Measurements from ENCODE around the gene IL22. TPM values are rescaled to one million over a fixed set of nuclear protein-coding genes. Genes with fewer than 3 reads are reported as not detected.

IL22 gene
- total RNA-seq, 1 experiment from 2014 or later: not detected

DNA sequence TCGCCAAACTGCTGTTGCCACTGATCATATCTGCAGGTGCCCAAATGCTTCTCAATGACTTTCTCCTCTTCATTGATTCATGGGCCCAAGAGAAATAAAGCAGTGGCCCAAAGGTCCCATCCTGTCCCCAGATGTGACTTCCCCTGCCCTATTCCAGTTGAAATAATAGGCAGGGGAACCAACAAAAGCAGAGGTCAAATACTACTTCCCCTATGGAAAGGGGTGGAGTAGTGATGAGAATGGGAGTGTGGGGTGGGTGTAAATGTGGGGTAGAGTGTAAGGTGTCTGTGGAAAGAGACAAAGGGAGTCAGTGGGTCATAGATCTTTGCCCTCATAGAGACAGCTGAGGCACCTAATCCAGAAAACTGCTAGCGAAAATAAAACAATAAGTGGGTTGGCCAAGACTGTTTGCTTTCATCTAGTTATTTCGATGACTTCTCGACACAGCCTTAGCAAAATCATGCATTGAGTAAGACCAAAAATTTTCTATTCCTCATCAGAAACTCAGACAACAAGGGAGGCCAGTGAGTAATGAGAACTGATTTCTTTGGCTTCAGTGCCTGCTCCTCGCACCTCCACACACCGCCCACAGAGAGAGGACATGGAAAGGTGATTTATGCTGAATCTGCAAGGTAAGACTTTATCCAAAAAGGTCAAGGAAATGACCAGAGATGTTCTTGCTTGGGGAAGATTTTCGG is 10.9 kb upstream of the IL22 start:
- DNase-seq (ENCODE audit: low read depth): no peak

DNA sequence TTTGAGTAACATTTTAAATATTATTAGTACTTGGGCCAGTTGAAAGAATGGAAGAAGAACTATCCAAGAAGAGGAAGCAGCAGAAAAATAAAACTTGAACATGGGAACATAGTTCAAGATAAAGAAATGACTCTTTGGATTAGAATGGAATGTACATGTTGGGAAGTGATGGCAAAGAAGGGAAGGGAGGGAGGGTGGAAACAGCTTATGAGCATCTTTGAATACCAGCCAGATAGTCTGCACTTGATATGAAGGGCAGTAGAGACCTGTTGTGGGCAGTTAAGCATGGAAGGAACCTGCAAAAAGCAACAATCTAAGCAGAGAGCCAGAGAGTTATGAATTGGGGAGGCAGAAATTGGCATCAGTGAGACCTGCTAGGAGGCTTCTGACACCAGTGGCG is 10.0 kb upstream of the IL22 start:
- no peak for DNase-seq (ENCODE audit: low read depth)

- DNase-seq (ENCODE audit: low read depth): no peak
Measured at GRCh38 chr12:68261896-68262295, 8.5 kb upstream of the IL22 start.

GRCh38 chr12:68260153-68260552 is 6.7 kb upstream of the IL22 start:
- no peak for DNase-seq (ENCODE audit: low read depth)

DNA sequence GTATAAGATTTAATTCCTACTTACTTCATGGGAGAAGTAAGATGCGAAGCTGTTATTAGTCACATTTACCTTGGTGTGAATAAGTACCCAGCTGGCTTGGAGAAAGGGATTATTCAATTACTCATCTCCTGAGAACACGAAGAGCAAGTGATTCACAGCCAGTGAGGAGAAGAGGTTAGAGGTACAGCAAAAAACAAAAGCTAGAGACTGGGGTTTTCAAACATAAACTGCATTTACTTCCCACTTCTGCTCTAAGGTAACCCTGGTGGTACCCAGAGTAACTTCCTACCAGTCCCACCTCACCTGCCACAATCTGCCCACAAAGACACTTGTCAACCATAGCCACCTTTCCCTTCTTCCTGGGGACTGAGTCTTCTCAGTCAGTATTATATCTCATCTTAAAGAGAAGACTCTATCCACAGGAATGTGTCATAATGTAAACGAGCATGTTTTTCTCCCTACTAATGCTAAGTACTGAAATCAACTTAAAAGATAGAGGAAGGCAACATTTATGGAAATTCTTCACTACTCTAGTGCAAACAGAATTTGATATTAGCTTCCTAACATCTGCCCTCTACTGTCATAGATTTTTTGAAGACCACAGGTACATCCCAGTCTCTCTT is 6.0 kb upstream of the IL22 start:
- peak; percentile 95 for DNase-seq (ENCODE audit: low read depth)

- DNase-seq (ENCODE audit: low read depth): no peak
Measured at GRCh38 chr12:68252077-68252476, 1.3 kb downstream of the IL22 start.

- peak; percentile 27 for DNase-seq (ENCODE audit: low read depth)
Measured at GRCh38 chr12:68250454-68250853, 3.0 kb downstream of the IL22 start.

GRCh38 chr12:68247785-68248184 is 5.6 kb downstream of the IL22 start:
- no peak for DNase-seq (ENCODE audit: low read depth)

DNA sequence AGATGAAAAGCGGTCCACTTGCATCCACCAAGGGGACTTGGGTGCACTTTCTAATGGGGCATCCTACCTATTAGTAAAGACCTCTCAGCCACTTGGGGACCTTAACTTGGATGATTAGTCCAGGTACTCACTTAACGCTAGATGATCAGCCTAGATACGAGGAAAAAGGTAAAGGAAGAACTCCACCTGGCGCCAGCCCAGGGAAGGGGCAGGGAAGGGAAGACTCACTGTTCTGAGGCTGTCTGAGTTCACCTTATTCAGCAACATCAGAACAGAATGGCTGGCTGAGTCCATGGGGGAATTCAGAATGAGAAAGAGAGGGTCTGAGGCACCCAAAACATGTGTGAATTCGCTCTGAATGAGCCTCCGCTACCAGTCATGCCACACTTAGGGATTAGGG is 7.1 kb downstream of the IL22 start:
- DNase-seq (ENCODE audit: low read depth): no peak

DNA sequence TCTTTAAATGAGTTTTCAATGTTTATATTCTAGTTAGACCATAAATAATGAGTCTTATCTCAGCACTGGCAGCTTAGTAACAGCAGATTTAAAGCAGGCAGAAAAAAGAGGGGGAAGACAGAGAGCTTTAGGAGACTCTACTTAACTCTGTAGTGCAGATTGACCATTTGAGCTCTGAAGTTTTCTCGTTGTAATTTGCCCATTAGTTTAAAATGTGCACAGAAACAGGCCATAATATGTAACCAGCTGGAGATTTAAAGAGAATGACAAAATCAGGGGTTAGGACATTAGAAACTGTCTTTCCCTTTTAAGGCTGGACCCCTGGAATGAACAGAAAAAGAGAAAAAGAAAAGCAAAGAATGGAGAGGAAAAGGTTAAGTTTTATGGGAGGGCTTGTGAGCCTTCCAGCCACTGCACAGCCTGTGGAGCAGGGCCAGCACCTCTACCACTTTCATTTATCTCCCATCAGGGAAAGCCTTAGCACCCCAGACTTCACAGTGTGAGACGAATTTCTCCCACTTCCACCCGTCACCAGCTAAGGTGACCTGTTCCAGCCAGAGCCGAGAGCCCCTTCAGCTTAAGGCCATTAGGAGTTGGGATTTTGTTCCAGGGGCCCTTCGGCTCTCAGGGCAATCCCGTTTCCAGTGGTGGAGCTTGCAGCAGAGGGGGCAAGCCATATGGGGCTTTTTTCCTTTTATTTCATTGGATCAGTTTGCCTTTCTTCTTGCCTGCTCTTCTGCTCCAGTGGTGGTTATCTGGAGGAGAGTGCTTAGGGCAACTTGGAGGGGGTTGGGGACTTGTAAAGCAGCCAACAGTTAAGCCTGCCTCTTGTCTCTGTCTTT is 8.0 kb downstream of the IL22 start:
- no peak for DNase-seq (ENCODE audit: low read depth)

DNA sequence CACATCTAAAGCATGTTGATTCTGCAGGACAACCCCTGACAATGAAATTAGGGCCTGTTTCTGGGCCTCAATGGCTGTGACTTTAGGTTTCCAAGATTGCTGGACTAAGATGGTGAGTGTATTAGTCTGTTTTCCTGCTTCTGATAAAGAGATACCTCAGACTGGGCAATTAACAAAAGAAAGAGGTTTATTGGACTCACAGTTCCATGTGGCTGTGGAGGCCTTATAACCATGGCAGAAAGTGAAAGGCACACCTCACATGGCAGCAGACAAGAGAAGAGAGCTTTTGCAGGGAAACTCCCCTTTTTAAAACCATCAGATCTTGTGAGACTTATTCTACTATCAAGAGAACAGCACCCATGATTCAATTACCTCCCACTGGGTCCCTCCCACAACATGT is 10.6 kb downstream of the IL22 start:
- no peak for DNase-seq (ENCODE audit: low read depth)

- no peak for DNase-seq (ENCODE audit: low read depth)
Measured at GRCh38 chr12:68240975-68241374, 12.4 kb downstream of the IL22 start.

- peak; percentile 91 for DNase-seq (ENCODE audit: low read depth)
Measured at GRCh38 chr12:68240079-68240478, 13.3 kb downstream of the IL22 start.

GRCh38 chr12:68239309-68239982 is 14.0 kb downstream of the IL22 start:
- DNase-seq (ENCODE audit: low read depth): no peak

- DNase-seq (ENCODE audit: low read depth): peak; percentile 5
Measured at GRCh38 chr12:68237619-68238018, 15.8 kb downstream of the IL22 start.

- no peak for DNase-seq (ENCODE audit: low read depth)
Measured at GRCh38 chr12:68237078-68237477, 16.3 kb downstream of the IL22 start.

GRCh38 chr12:68236421-68237059 is 16.9 kb downstream of the IL22 start:
- DNase-seq (ENCODE audit: low read depth): peak; percentile 54

DNA sequence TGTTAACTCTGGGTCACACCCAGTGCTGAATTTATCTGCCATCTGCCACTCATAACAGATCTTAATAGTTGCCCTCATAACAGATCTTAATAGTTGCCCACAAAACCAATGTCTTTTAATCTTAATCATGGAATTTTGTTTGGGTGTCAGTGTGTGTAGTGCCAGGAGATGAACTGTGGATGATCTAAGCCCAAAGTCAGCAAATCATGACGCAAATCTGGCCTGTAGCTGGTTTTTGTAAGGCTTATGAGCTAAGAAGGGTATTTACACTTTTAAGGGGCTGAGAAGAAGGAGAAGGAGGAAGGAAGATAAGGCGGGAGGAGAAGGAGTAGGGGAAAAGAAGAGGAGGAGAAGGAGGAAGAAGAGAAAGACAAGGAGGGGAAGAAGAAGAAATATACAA is 17.8 kb downstream of the IL22 start:
- DNase-seq (ENCODE audit: low read depth): no peak

DNA sequence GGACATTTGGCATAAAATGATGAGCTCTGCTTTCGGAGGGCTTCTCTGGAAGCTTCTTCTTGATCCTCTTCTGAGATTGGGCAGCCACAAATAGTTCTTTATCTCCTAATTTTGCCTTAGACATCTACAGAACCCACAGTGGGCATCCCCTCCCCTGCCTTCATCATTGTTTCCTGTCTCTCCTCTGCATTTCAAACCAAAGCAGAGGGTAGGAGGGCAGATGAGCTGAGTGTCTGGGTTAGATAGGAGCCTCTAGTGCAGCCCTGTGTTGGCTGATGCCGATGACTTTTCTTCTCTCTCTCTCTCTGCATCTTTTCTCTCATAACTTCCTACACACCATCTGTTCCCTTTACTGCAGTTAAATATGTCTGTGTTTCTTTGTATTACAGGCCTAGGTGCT is 19.3 kb downstream of the IL22 start:
- no peak for DNase-seq (ENCODE audit: low read depth)

DNA sequence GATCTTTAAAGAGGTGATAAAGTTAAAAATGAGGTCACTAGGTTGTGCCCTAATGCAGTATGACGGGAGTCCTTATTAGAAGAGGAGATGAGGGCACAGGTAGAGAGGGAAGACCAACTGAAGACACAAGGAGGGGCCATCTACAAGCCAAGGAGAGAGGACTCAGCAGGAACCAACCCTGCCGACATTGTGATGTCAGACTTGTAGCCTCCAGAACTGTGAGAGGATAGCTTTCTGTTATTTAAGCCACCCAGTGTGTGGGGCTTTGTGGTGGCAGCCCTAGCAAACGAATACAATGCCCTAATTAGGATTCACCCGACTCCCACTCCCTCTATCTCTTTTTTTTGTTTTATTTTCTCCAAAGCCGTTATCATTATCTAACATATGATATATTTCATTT is 19.9 kb downstream of the IL22 start:
- DNase-seq (ENCODE audit: low read depth): no peak

DNA sequence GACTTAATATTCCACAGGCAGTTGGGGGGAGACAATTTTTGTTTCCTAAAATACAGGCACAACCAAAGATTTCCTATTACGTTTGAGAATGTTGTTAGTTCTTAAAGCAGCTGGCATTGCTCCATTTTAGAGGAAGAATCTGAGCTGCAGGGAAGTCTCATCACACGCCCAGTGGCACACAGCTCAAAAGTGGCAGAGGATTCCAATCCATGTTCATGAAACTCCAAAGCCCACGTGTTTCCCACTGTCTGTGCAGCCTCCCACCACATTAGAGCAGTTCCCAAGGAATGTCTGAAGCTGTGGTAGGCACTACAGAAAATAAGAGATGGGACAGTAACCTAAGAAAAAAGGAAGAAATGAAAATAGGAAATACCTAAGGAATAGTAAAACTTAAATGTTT is 21.7 kb downstream of the IL22 start:
- no peak for DNase-seq (ENCODE audit: low read depth)

Measured in HT1080 (cell line).